Left ventricle myocardium superior (tissue), 1 donor: Measurements from ENCODE around the gene CCDC158. TPM values are rescaled to one million over a fixed set of nuclear protein-coding genes. Genes with fewer than 3 reads are reported as not detected.
"Not testable (repeated sequence)": the region's sequence is repeated elsewhere in the genome, so short reads cannot be mapped to it uniquely, and the experiment has no call there.

ENCODE experiments used
- ATAC-seq: fragments of 200-7000 bp; cut with Tn5 transposase; one replicate; pipeline ENCODE4 v1.9.1; 2020; ENCODE audit warnings: mild to moderate bottlenecking, moderate library complexity
- DNase-seq: peaks from one replicate; pipeline ENCODE4 v3.0.0-alpha.2; 2020
- intact Hi-C: fragments of 100-400 bp; cut with micrococcal nuclease; formaldehyde crosslinking; loops from one replicate; pipeline ENCODE4 v1.11.0; 2022
- long read RNA-seq: library from polyadenylated mRNA; unstranded; transcript quantifications from one replicate; pipeline ENCODE4 v2.0.0, GENCODE V29; 2021
- total RNA-seq: library from RNA; stranded (reverse); fragmentation: NEBNext Ultra II Directional; extraction: Animal tissue kit (Norgen Biotek cat#: 25700); gene quantifications from one replicate; pipeline ENCODE4 v1.2.1, GENCODE V29; 2021
- donor health status: DM: no; HTN: yes; CAD: no; lungs with severe emphysema.

The CCDC158 gene
- total RNA-seq: 0.59 TPM
- long read RNA-seq, partial matches to known transcripts: 0 of 1 reads
- long read RNA-seq, other reads (novel, unspliced or antisense): 1 of 1 reads

GRCh38 chr4:76420762-76421581 is at the start of gene CCDC158:
TSS of gene CCDC158 (minus strand) at chr4:76421141. CDS start at chr4:76403207, 17,934 bp downstream.
- peak; percentile 90 for ATAC-seq
- DNase-seq: peak; percentile 54
- intact Hi-C loops: no loop called here

GRCh38 chr4:76470532-76470931 is 49.6 kb upstream of the CCDC158 start:
- ATAC-seq (no peak), DNase-seq (no peak)
- intact Hi-C loops: no loop called here

- no peak for DNase-seq
- ATAC-seq: no peak
- intact Hi-C loops: no loop called here
Measured at GRCh38 chr4:76470064-76470463, 49.1 kb upstream of the CCDC158 start.

- no peak for ATAC-seq
- no peak for DNase-seq
- intact Hi-C loops: no loop called here
Measured at GRCh38 chr4:76463568-76463967, 42.6 kb upstream of the CCDC158 start.

- DNase-seq: no peak
- peak; percentile 74 for ATAC-seq
- intact Hi-C loops: no loop called here
Measured at GRCh38 chr4:76459291-76459723, 38.4 kb upstream of the CCDC158 start.

GRCh38 chr4:76458825-76459224 is 37.9 kb upstream of the CCDC158 start:
- intact Hi-C loops: no loop called here
- DNase-seq: peak; percentile 33
- peak; percentile 47 for ATAC-seq

- ATAC-seq: no peak
- intact Hi-C loops: no loop called here
Measured at GRCh38 chr4:76458297-76458696, 37.4 kb upstream of the CCDC158 start.

GRCh38 chr4:76457885-76458284 is 36.9 kb upstream of the CCDC158 start:
- intact Hi-C loops: no loop called here
- no peak for DNase-seq
- ATAC-seq: no peak

More at GRCh38 chr4:76458297-76458696, 37.4 kb upstream of the CCDC158 start:
- DNase-seq: no peak

GRCh38 chr4:76454073-76454472 is 33.1 kb upstream of the CCDC158 start:
- ATAC-seq, intact Hi-C loops, DNase-seq: not testable (repeated sequence)

GRCh38 chr4:76453232-76453631 is 32.3 kb upstream of the CCDC158 start:
- ATAC-seq: no peak
- intact Hi-C loops: no loop called here

GRCh38 chr4:76449833-76450232 is 28.9 kb upstream of the CCDC158 start:
- intact Hi-C loops: no loop called here
- ATAC-seq (peak; percentile 66), DNase-seq (no peak)

More at GRCh38 chr4:76453232-76453631, 32.3 kb upstream of the CCDC158 start:
- DNase-seq: no peak

GRCh38 chr4:76449362-76449767 is 28.4 kb upstream of the CCDC158 start:
- intact Hi-C loops: no loop called here
- DNase-seq (no peak), ATAC-seq (no peak)

GRCh38 chr4:76448211-76448610 is 27.3 kb upstream of the CCDC158 start:
- ATAC-seq (no peak), DNase-seq (no peak)
- intact Hi-C loops: no loop called here

GRCh38 chr4:76447393-76447851 is 26.5 kb upstream of the CCDC158 start:
- no peak for ATAC-seq
- no peak for DNase-seq
- intact Hi-C loops: no loop called here

GRCh38 chr4:76445911-76446310 is 25.0 kb upstream of the CCDC158 start:
- intact Hi-C loops: no loop called here
- DNase-seq: no peak

GRCh38 chr4:76443376-76443775 is 22.4 kb upstream of the CCDC158 start:
- DNase-seq: no peak
- intact Hi-C loops: no loop called here
- ATAC-seq: no peak

More at GRCh38 chr4:76445911-76446310, 25.0 kb upstream of the CCDC158 start:
- ATAC-seq: no peak

GRCh38 chr4:76442807-76443206 is 21.9 kb upstream of the CCDC158 start:
- ATAC-seq (no peak), DNase-seq (no peak)
- intact Hi-C loops: no loop called here

GRCh38 chr4:76441881-76442280 is 20.9 kb upstream of the CCDC158 start:
- ATAC-seq (no peak), DNase-seq (no peak)
- intact Hi-C loops: no loop called here

GRCh38 chr4:76439491-76439890 is 18.6 kb upstream of the CCDC158 start:
- ATAC-seq (no peak), DNase-seq (no peak)
- intact Hi-C loops: no loop called here

GRCh38 chr4:76435528-76436319 is 14.8 kb upstream of the CCDC158 start:
- ATAC-seq (peak; percentile 28), DNase-seq (no peak)
- intact Hi-C loops: no loop called here
